Fibroblast of villous mesenchyme (primary cell): ENCODE data around the gene C4orf54. TPM values are rescaled to one million over a fixed set of nuclear protein-coding genes. Genes with fewer than 3 reads are reported as not detected.

Experiments used
- DNase-seq: peaks from one replicate; pipeline ENCODE4 v3.0.0-alpha.2; 2010; ENCODE audit warnings: low read depth
- H3K4me3 ChIP-seq: 2 replicates; pipeline ENCODE4 v1.5.1; 2011; ENCODE audit warnings: low read depth, mild to moderate bottlenecking, low read length
- CTCF ChIP-seq: IDR thresholded peaks from 2 replicates; pipeline ENCODE4 v1.5.1; 2012; ENCODE audit warnings: low read depth, mild to moderate bottlenecking, low read length; ENCODE audit not compliant: insufficient read depth
- total RNA-seq: library from RNA; depleted of rRNA; stranded (reverse); fragments of >200 nt; gene quantifications from 2 replicates; pipeline ENCODE4 v1.2.3, GENCODE V29; 2012

The C4orf54 gene
- total RNA-seq, 1 donor = not detected

GRCh38 chr4:99648321-99648720 is 9.3 kb downstream of the C4orf54 start:
- H3K4me3 ChIP-seq = no peak overlapping the region
- DNase-seq = no peak
- no peak for TF ChIP-seq CTCF

GRCh38 chr4:99647071-99647470 is 10.6 kb downstream of the C4orf54 start:
- no peak for DNase-seq
- H3K4me3 ChIP-seq = no peak overlapping the region
- no peak for TF ChIP-seq CTCF

- no peak for DNase-seq
- no peak for TF ChIP-seq CTCF
- H3K4me3 ChIP-seq = no peak overlapping the region
Measured at GRCh38 chr4:99645638-99646037, 12.0 kb downstream of the C4orf54 start.

GRCh38 chr4:99645036-99645435 is 12.6 kb downstream of the C4orf54 start:
- TF ChIP-seq CTCF = no peak
- no peak overlapping the region for H3K4me3 ChIP-seq

GRCh38 chr4:99644453-99644852 is 13.2 kb downstream of the C4orf54 start:
- no peak for DNase-seq
- TF ChIP-seq CTCF = no peak
- no peak overlapping the region for H3K4me3 ChIP-seq

More at GRCh38 chr4:99645036-99645435, 12.6 kb downstream of the C4orf54 start:
- no peak for DNase-seq

GRCh38 chr4:99642725-99643489 is 14.7 kb downstream of the C4orf54 start:
- H3K4me3 ChIP-seq = no peak overlapping the region
- no peak for DNase-seq
- TF ChIP-seq CTCF = no peak

GRCh38 chr4:99640676-99641075 is 17.0 kb downstream of the C4orf54 start:
- DNase-seq = no peak
- no peak for TF ChIP-seq CTCF

More at GRCh38 chr4:99640676-99641075, 17.0 kb downstream of the C4orf54 start:
- H3K4me3 ChIP-seq = no peak overlapping the region
